IMR-90 (cell line): ENCODE data around the gene NAMPT. TPM values are rescaled to one million over a fixed set of nuclear protein-coding genes. Genes with fewer than 3 reads are reported as not detected.

Experiments
- ATAC-seq: fragments of 200-7000 bp; cut with Tn5 transposase; 2 replicates; pipeline ENCODE4 v1.9.1; 2020; ENCODE audit warnings: low read depth, mild to moderate bottlenecking, moderate library complexity
- BruUV-seq: library from RNA; stranded (reverse); fragments of 400-500 nt; replicated peaks from 2 replicates; lab custom pipeline; 2021; lab: Mats Ljungman, UMichigan
- CTCF ChIA-PET: fragments of 300-600 bp; formaldehyde crosslinking; extraction: SDS; loops from one replicate; lab custom pipeline; 2021; ENCODE audit warnings: antibody characterized with exemption; lab: Yijun Ruan, JAX
- POLR2A ChIA-PET: fragments of 300-600 bp; sonication (Branson Sonifier 250); formaldehyde crosslinking; loops from one replicate; lab custom pipeline; 2022; ENCODE audit warnings: antibody characterized with exemption; ENCODE audit not compliant: unreplicated experiment; lab: Charles Lee
- DNase-seq: peaks from one replicate; pipeline ENCODE4 v3.0.0; 2013
- H2AFZ ChIP-seq: replicated peaks from 2 replicates; pipeline ENCODE3; 2013; ENCODE audit warnings: low read length, mild to moderate bottlenecking; ENCODE audit not compliant: poor library complexity
- H2AK5ac ChIP-seq: 2 replicates; pipeline ENCODE4 v1.6.1; 2013; ENCODE audit warnings: low read depth, low read length, inconsistent platforms
- H2AK9ac ChIP-seq: replicated peaks from 2 replicates; pipeline ENCODE3; 2013; ENCODE audit warnings: mild to moderate bottlenecking, low read depth, low read length, moderate library complexity; ENCODE audit not compliant: poor library complexity
- H2BK120ac ChIP-seq: 2 replicates; pipeline ENCODE4 v1.6.1; 2013; ENCODE audit warnings: low read depth, low read length, inconsistent platforms
- H2BK15ac ChIP-seq: 3 replicates; pipeline ENCODE4 v1.6.1; 2013; ENCODE audit warnings: low read depth, low read length, inconsistent platforms
- H2BK20ac ChIP-seq: 2 replicates; pipeline ENCODE4 v1.6.1; 2013; ENCODE audit warnings: low read depth, mild to moderate bottlenecking, inconsistent platforms, low read length, moderate library complexity
- H2BK5ac ChIP-seq: 2 replicates; pipeline ENCODE4 v1.6.1; 2013; ENCODE audit warnings: mild to moderate bottlenecking, low read depth, low read length, inconsistent platforms; ENCODE audit not compliant: poor library complexity, severe bottlenecking
- H3K14ac ChIP-seq: replicated peaks from 2 replicates; pipeline ENCODE4 v1.6.1; 2013; ENCODE audit warnings: low read depth, low read length, inconsistent platforms
- H3K18ac ChIP-seq: 2 replicates; pipeline ENCODE4 v1.6.1; 2013; ENCODE audit warnings: low read depth, low read length, control low read depth
- H3K23ac ChIP-seq: 2 replicates; pipeline ENCODE4 v1.6.1; 2013; ENCODE audit warnings: low read depth, low read length, inconsistent platforms
- H3K27ac ChIP-seq: 2 replicates; pipeline ENCODE4 v1.5.1; 2013; ENCODE audit warnings: mild to moderate bottlenecking, control low read depth, low read length; ENCODE audit not compliant: insufficient read depth
- H3K27me3 ChIP-seq: 2 replicates; pipeline ENCODE4 v1.6.1; 2013; ENCODE audit warnings: low read length; ENCODE audit not compliant: control insufficient read depth, insufficient read depth
- H3K36me3 ChIP-seq: 2 replicates; pipeline ENCODE4 v1.6.1; 2013; ENCODE audit warnings: low read length, mixed read lengths; ENCODE audit not compliant: control insufficient read depth, insufficient read depth
- H3K4ac ChIP-seq: 2 replicates; pipeline ENCODE4 v1.6.1; 2013; ENCODE audit warnings: low read depth, low read length, inconsistent platforms
- H3K4me1 ChIP-seq: 2 replicates; pipeline ENCODE4 v1.6.1; 2013; ENCODE audit warnings: low read length, mixed read lengths; ENCODE audit not compliant: control insufficient read depth, insufficient read depth
- H3K4me2 ChIP-seq: 2 replicates; pipeline ENCODE4 v1.6.1; 2013; ENCODE audit warnings: low read depth, mild to moderate bottlenecking, control low read depth, low read length, moderate library complexity
- H3K4me3 ChIP-seq: 2 replicates; pipeline ENCODE4 v1.5.1; 2013; ENCODE audit warnings: low read depth, mild to moderate bottlenecking, control low read depth, low read length, moderate library complexity; ENCODE audit not compliant: insufficient read depth
- H3K56ac ChIP-seq: 2 replicates; pipeline ENCODE4 v1.6.1; 2013; ENCODE audit warnings: low read length, inconsistent platforms; ENCODE audit not compliant: insufficient read depth; ENCODE audit errors: extremely low read depth
- H3K79me1 ChIP-seq, 2 experiments: 2 replicates each; pipeline ENCODE4 v1.6.1; 2013; ENCODE audit warnings: low read length in 2 of 2, inconsistent platforms in 1 of 2, low read depth in 1 of 2
- H3K9ac ChIP-seq: 2 replicates; pipeline ENCODE4 v1.6.1; 2013; ENCODE audit warnings: low read depth, low read length, control low read depth
- H3K9me1 ChIP-seq: 2 replicates; pipeline ENCODE4 v1.6.1; 2013; ENCODE audit warnings: low read length, inconsistent platforms; ENCODE audit not compliant: insufficient read depth
- H3K9me3 ChIP-seq: 2 replicates; pipeline ENCODE4 v1.6.1; 2013; ENCODE audit warnings: low read length; ENCODE audit not compliant: control insufficient read depth, insufficient read depth
- H4K20me1 ChIP-seq: 2 replicates; pipeline ENCODE4 v1.6.1; 2013; ENCODE audit warnings: low read length, inconsistent platforms; ENCODE audit not compliant: insufficient read depth
- H4K5ac ChIP-seq: 2 replicates; pipeline ENCODE4 v1.6.1; 2013; ENCODE audit warnings: mild to moderate bottlenecking, low read depth, low read length, control low read depth
- H4K8ac ChIP-seq, 2 experiments: 2 replicates each; pipeline ENCODE4 v1.6.1; 2013; ENCODE audit warnings: low read depth in 2 of 2, low read length in 2 of 2, control low read depth in 1 of 2, inconsistent platforms in 1 of 2
- H4K91ac ChIP-seq: 2 replicates; pipeline ENCODE4 v1.6.1; 2013; ENCODE audit warnings: low read depth, low read length, inconsistent platforms; ENCODE audit not compliant: insufficient read depth
- BHLHE40 ChIP-seq: fragments of 150-350 bp; IDR thresholded peaks from 2 replicates; pipeline ENCODE4 v1.6.1; 2016; ENCODE audit warnings: mild to moderate bottlenecking, low read depth, low read length
- CEBPB ChIP-seq: IDR thresholded peaks from 2 replicates; pipeline ENCODE4 v1.6.1; 2012; ENCODE audit warnings: low read depth, low read length, improper control_type of control experiment
- ELK1 ChIP-seq: fragments of 150-350 bp; IDR thresholded peaks from 2 replicates; pipeline ENCODE4 v1.6.1; 2016; ENCODE audit warnings: low read depth, mild to moderate bottlenecking, low read length, moderate library complexity, borderline replicate concordance
- FOS ChIP-seq: fragments of 150-350 bp; IDR thresholded peaks from 2 replicates; pipeline ENCODE4 v1.6.1; 2016; ENCODE audit warnings: low read depth, low read length
- MAFK ChIP-seq: IDR thresholded peaks from 2 replicates; pipeline ENCODE4 v1.6.1; 2012; ENCODE audit warnings: low read depth, low read length, improper control_type of control experiment
- MAZ ChIP-seq: IDR thresholded peaks from 2 replicates; pipeline ENCODE4 v1.6.1; 2012; ENCODE audit warnings: low read depth, mild to moderate bottlenecking, low read length, improper control_type of control experiment, moderate library complexity, borderline replicate concordance
- POLR2A ChIP-seq: IDR thresholded peaks from 2 replicates; pipeline ENCODE4 v1.6.1; 2012; ENCODE audit warnings: mild to moderate bottlenecking, low read depth, low read length
- RAD21 ChIP-seq: IDR thresholded peaks from 2 replicates; pipeline ENCODE4 v1.6.1; 2012; ENCODE audit warnings: low read length, improper control_type of control experiment
- RCOR1 ChIP-seq: IDR thresholded peaks from 2 replicates; pipeline ENCODE4 v1.6.1; 2012; ENCODE audit warnings: mild to moderate bottlenecking, low read length, improper control_type of control experiment; ENCODE audit not compliant: insufficient replicate concordance
- WGBS, 2 experiments: methylation state at CpG; one replicate each; pipeline versions ENCODE4 v1.1.5 to v1.1.7; 2013; ENCODE audit warnings: missing lambda C conversion rate in 2 of 2; ENCODE audit not compliant: insufficient read length in 1 of 2; ENCODE audit errors: extremely low coverage in 2 of 2; 5-methylcytosine and 5-hydroxymethylcytosine counted together
- dilution Hi-C: fragments of 300-500 bp; cut with HindIII; formaldehyde crosslinking; loops from one replicate; pipeline ENCODE4 v1.14.3; 2018; ENCODE audit warnings: low sequenced_read_pairs; ENCODE audit not compliant: unreplicated experiment
- in situ Hi-C: fragments of 300-500 bp; cut with MboI; formaldehyde crosslinking; loops from 3 replicates; pipeline ENCODE4 v1.14.3; 2019; ENCODE audit warnings: low sequenced_read_pairs, inconsistent platforms, mixed read lengths
- intact Hi-C: fragments of 100-400 bp; cut with micrococcal nuclease; formaldehyde crosslinking; loops from 2 replicates; pipeline ENCODE4 v1.10.0; 2022
- polyA plus RNA-seq, 3 experiments: library from polyadenylated mRNA; depleted of rRNA; stranded (reverse); fragments of >200 nt; gene quantifications; 2 replicates each; pipeline ENCODE4 v1.2.3, GENCODE V29; 2012; ENCODE audit warnings: low replicate concordance in 1 of 3
- total RNA-seq: library from RNA; depleted of rRNA; stranded (reverse); fragments of >200 nt; gene quantifications from 2 replicates; pipeline ENCODE4 v1.2.3, GENCODE V29; 2012
- TF ChIP-seq, protein P1 (sequence below): fragments of 150-350 bp; IDR thresholded peaks from 2 replicates; pipeline ENCODE4 v1.6.1; 2017; ENCODE audit warnings: mild to moderate bottlenecking, antibody characterized with exemption, low read length, low read depth

NAMPT gene
- total and polyA plus RNA-seq, 2 of the 4 experiments (the other 2 are of a cell fraction) = 13.3 to 31.7 TPM

DNA sequence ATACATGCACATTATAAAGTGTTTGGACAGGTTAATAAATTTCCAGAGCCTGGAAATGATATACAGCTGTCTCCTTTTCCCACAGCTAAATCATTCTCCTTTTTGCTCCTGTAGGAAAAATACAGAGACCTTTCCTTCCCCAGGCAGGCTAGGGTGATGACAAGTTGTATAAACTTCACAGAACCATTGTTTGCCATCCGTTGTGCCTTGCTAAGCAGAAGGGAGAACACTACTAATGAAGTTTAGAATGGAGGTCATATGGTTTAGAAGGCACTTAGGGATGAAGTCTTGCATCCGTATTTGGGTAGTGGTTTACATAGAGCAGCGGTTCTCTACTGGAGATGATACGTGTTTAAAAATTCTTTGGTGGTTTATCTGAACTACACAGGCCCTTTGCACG lies 46.0 kb downstream of the NAMPT start:
- H2AK9ac ChIP-seq = no peak overlapping the region
- no peak overlapping the region for H3K4me3 ChIP-seq
- dilution Hi-C loops = no loop called here
- no peak overlapping the region for H2BK120ac ChIP-seq
- no peaks in the 10 kb centered on the region for H4K20me1 ChIP-seq
- no peak overlapping the region for H4K91ac ChIP-seq
- no peak for DNase-seq
- no peak overlapping the region for H3K18ac ChIP-seq
- WGBS, 2 experiments = 40% methylated on average over 2 of the region's 5 CpGs; no CpG with 5 or more reads in 1 of the 2 experiments
- H3K9ac ChIP-seq = no peak overlapping the region
- H3K27ac ChIP-seq = no peak overlapping the region
- H4K5ac ChIP-seq = no peak overlapping the region
- H3K4me1 ChIP-seq = no peaks in the 10 kb centered on the region
- no peak overlapping the region for H2AK5ac ChIP-seq
- no peak overlapping the region for H3K14ac ChIP-seq
- no peak for TF ChIP-seq POLR2A
- TF ChIP-seq BHLHE40 = no peak
- TF ChIP-seq MAFK = no peak
- TF ChIP-seq MAZ = no peak
- TF ChIP-seq CEBPB = no peak
- no peak for TF ChIP-seq RCOR1
- TF ChIP-seq ELK1 = no peak
- TF ChIP-seq, protein P1, sequence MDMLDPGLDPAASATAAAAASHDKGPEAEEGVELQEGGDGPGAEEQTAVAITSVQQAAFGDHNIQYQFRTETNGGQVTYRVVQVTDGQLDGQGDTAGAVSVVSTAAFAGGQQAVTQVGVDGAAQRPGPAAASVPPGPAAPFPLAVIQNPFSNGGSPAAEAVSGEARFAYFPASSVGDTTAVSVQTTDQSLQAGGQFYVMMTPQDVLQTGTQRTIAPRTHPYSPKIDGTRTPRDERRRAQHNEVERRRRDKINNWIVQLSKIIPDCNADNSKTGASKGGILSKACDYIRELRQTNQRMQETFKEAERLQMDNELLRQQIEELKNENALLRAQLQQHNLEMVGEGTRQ = no peak
- no peak for TF ChIP-seq FOS
- no peak for TF ChIP-seq RAD21
- H3K4ac ChIP-seq = no peak overlapping the region
- H3K79me1 ChIP-seq = no peaks in the 10 kb centered on the region
- ChIA-PET CTCF (no interaction called here), POLR2A (no interaction called here)
- BruUV-seq = no TSS peak
- no peaks in the 10 kb centered on the region for H3K9me1 ChIP-seq
- peaks cover 2% of the 10 kb centered on the region; the same call in 1 of the 2 replicates for H3K27me3 ChIP-seq
- H3K36me3 ChIP-seq = no peaks in the 10 kb centered on the region
- no peak for ATAC-seq
- H3K9me3 ChIP-seq = no peaks in the 10 kb centered on the region
- intact Hi-C loops = no loop called here
- H4K8ac ChIP-seq = no peak overlapping the region
- H2BK15ac ChIP-seq = no peak overlapping the region
- H3K56ac ChIP-seq = no peak overlapping the region
- no peak overlapping the region for H3K23ac ChIP-seq
- in situ Hi-C loops = no loop called here
- H2AFZ ChIP-seq = no peak overlapping the region
- H2BK5ac ChIP-seq = no peak overlapping the region
- no peak overlapping the region for H3K4me2 ChIP-seq
- H2BK20ac ChIP-seq = no peak overlapping the region
